Kidney glomerular epithelial cell (primary cell): Measurements from ENCODE around the gene CNTNAP5.

ENCODE experiments used
- DNase-seq: peaks from one replicate; lab custom pipeline; 2025; lab: John Stamatoyannopoulos, UW

The CNTNAP5 gene

GRCh38 chr2:124450481-124450880 is 425.4 kb downstream of the CNTNAP5 start:
- no peak for DNase-seq

DNA sequence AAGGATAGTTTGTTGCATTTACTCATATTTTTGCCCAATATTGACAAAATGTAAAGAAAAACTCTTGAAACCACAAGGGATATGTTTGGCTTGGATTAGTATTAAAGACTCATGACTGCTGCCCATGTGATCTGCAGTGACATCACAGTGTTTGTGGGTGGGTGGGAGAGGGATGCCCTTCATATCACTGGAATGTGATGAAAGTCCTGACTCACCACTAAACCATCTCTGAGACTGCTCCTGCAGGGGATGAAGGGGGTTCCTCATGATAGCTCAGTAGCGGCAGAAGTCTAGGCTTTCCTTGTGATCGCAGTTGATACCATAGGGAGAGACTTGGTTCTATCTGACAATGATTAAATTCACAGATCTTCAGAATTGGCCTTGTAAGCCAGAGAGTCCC is 451.2 kb downstream of the CNTNAP5 start:
- peak; percentile 81 for DNase-seq

- no peak for DNase-seq
These were observed 453.7 kb downstream of the CNTNAP5 start for GRCh38 chr2:124478761-124479160.

DNA sequence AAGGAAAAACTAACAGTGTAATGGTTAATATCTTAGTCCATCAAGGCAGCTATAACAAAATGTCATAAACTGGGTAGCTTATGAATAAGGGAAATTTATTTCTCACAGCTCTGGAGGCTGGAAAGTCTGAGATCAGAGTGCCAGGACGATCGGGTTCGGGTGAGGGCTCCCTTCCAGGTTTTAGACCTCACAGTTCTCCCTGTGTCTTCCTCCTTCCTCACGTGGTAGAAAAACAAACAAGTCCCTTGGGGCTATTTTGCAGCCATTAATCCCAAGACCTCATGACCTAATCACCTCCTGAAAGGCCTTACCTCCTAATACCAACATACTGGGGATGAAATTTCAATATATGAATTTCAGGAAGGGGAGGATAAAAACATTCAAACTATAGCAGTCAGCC is 455.9 kb downstream of the CNTNAP5 start:
- DNase-seq = no peak

DNA sequence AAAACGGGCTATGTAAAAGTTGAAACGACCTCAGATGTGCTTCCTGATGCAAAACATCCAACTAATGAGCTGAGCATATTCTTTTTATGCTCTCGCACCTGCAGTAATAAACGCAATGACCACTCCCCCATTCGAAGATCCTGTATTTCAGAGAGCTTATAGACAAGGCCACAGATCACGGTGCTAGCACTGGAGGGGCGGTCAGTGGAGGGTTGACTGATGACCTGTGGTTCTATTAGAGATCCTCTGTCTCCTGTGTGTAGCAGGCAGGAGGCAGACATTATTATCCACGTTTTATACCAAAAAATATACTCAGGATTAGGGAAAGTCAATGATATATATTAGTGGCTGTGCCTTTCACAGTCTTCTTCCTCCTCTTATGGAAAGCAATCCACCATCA is 457.0 kb downstream of the CNTNAP5 start:
- no peak for DNase-seq

- no peak for DNase-seq
These were observed 457.5 kb downstream of the CNTNAP5 start for GRCh38 chr2:124482551-124482950.

GRCh38 chr2:124485659-124486058 is 460.6 kb downstream of the CNTNAP5 start:
- no peak for DNase-seq

DNA sequence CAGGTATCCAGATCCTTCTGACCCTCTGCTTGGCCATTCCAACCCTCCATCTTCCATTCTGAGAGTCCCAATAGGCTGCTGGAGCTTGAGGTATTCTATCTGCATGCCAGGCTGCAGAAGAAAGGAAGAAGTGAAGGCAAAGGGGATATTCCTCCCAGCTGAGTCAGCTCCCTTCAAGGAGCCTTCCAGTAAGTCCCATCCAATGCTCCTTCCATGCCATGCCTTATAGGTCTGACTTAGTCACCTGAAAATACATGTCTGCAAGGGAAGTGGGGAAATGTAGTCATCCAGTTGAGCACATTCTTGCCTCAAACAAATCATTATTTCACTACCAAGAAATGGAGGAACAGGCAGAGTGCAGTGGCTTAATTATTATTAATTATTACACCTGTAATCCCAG is 464.6 kb downstream of the CNTNAP5 start:
- no peak for DNase-seq

GRCh38 chr2:124501575-124502152 is 476.6 kb downstream of the CNTNAP5 start:
- no peak for DNase-seq

DNA sequence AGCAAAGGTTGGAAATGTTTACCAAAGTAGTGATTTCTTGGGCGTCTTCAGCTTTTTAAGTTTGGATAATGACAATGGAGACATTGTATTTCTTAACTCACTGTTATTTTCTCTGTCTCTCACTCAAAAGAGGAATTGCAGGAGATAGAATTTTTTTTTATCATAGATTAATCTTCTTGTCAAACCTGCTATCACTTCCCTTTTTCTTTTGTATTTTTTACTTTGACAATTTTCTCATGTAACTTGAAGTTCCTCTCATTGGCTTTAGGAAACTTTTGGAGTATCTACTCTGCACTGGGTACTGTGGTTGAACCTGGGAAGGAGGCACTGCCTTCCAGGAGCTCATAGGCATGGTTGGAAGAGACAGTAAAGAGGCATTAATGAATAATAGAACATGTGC is 489.1 kb downstream of the CNTNAP5 start:
- no peak for DNase-seq

DNA sequence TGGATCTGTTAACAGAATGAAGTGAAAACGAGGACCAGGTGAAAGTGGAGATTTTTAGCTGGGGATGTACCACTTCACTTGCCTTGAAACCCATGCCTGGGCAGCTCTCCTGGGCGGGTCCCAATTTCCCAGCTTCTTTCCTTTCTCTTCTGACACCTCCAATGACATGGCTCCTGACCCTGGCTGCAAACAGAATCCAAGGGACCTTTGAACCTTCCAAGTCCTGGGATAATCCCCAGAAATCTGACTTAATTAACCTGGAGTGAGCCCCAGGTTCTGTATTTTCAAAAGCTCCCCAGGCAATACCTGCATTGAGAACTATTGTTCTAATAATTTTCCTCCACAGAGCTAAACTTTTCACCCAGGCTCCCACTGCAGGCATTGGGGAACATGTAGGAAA is 495.9 kb downstream of the CNTNAP5 start:
- no peak for DNase-seq

DNA sequence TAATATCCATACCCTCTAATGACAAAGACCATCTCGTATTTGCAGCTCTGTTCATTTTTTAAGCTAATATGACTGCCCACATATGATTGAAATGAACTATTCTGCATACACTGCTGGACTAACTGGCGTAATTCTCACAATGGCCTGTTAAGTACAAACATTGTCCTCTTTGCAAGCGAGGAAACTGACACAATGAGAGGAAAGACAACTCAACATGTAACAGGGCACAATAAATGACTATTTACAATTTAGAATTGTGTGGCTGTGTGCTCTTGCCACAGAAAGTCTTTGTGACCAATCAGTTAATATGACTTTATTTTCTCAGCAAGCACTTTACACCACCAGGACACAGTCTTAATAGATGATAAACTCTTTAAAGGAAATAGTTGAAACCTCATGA is 498.0 kb downstream of the CNTNAP5 start:
- no peak for DNase-seq

- no peak for DNase-seq
These were observed 499.2 kb downstream of the CNTNAP5 start for GRCh38 chr2:124524155-124524915.

DNA sequence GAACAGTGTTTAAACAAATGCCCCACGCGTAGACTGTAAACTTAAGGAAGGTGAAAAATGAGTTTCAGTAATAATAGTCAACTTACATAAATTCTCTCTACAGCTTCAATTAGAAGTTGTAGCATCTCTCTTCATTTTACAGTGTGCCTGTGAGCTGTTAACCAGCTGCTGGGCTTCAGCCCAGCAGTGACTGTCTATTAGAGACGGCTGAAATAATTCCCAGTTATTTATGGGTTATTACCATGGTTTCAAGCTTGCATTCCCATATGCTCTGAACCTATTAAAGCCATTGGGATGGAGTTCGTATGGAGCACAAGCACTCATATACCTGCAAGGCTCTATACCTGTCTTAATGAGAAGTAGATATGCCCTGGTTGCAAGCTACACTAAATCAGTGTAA is 501.1 kb downstream of the CNTNAP5 start:
- no peak for DNase-seq

- DNase-seq = peak; percentile 2
These were observed 505.1 kb downstream of the CNTNAP5 start for GRCh38 chr2:124530203-124530602.

- DNase-seq = no peak
These were observed 508.3 kb downstream of the CNTNAP5 start for GRCh38 chr2:124533226-124533954.

GRCh38 chr2:124534028-124534427 is 508.9 kb downstream of the CNTNAP5 start:
- DNase-seq = no peak

DNA sequence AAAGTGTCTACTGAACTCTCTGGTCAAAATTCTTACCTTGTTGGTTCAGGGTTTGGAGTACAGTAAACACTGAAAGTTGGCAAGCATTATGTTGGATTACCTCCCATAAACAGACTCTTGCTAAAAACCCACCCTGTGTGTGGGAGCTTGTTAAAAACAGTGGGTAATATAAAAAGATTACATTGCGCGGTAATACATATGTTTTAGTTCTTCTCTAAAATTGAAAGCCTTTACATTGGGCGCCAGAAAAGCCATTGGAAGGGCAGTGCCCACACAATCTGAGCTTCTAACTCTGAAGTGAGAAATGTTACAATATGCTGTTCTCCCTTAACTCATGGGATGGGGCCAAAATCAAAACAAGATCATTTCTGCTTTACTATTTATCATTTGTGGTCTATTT is 510.7 kb downstream of the CNTNAP5 start:
- DNase-seq = no peak

DNA sequence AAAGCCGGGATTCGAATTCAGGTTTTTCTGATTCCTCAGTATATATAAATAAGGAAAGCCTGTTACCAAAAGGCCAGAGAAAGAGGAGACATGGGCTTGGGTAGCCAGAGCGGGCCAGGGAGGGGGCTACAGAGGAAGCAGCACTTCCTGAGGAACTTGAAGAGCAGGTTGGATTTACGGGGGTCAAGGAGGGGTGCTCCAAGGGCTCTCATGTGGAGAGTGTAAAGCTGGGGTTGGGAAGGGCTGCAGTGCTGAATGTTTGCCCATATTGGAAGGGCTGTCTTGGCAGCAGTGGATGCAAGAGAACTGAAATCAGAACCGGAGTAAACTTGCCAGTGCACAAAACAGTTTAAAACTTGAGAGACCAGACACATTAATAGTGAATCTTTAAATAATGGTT is 511.5 kb downstream of the CNTNAP5 start:
- no peak for DNase-seq

- DNase-seq = no peak
These were observed 513.5 kb downstream of the CNTNAP5 start for GRCh38 chr2:124538549-124538948.

- no peak for DNase-seq
These were observed 515.7 kb downstream of the CNTNAP5 start for GRCh38 chr2:124540805-124541204.

DNA sequence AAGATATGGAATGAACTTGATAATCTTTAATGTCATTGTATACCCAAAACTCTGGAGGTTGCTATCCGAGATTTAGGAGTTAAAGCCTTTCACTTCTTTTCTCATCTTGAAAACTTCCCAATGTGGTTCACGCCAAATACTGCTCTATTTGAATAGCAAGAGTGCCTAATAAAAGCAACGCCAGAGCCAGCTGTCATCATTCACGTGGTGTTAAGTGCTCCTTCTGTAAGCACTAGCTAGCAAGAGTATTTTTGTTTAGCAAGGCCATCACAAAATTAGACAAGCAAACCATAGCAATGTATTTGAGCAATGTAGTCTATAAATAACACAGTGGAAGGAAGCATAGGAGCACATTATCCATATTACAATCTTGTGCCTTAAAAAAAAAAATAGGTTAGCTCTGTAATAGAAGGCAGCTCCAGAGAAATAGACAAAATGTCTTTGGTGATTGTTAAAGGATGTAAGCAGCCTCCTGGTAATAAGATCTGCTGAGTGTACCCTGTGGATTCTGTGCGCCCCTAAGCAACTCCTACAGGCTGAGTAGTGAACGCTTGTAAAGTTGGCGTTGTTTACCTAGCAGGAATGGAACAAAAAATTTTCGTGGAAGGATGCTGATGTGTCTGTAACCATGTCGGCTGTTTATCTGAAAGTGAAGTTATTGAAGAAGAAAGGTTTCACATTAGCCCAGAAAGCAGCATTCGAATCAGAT is 518.0 kb downstream of the CNTNAP5 start:
- no peak for DNase-seq

GRCh38 chr2:124547700-124548099 is 522.6 kb downstream of the CNTNAP5 start:
- DNase-seq = no peak
